HG02970 (cell line): ENCODE results near the gene MGAT5B.
"Not testable (repeated sequence)": the region's sequence is repeated elsewhere in the genome, so short reads cannot be mapped to it uniquely, and the experiment has no call there.

Source experiments
- ATAC-seq: cut with Tn5 transposase; IDR thresholded peaks from one replicate; pipeline ENCODE4 v1.9.1; 2021; ENCODE audit warnings: mild to moderate bottlenecking, moderate library complexity, moderate number of reproducible peaks; ENCODE audit not compliant: unreplicated experiment, low FRiP score

The MGAT5B gene

DNA sequence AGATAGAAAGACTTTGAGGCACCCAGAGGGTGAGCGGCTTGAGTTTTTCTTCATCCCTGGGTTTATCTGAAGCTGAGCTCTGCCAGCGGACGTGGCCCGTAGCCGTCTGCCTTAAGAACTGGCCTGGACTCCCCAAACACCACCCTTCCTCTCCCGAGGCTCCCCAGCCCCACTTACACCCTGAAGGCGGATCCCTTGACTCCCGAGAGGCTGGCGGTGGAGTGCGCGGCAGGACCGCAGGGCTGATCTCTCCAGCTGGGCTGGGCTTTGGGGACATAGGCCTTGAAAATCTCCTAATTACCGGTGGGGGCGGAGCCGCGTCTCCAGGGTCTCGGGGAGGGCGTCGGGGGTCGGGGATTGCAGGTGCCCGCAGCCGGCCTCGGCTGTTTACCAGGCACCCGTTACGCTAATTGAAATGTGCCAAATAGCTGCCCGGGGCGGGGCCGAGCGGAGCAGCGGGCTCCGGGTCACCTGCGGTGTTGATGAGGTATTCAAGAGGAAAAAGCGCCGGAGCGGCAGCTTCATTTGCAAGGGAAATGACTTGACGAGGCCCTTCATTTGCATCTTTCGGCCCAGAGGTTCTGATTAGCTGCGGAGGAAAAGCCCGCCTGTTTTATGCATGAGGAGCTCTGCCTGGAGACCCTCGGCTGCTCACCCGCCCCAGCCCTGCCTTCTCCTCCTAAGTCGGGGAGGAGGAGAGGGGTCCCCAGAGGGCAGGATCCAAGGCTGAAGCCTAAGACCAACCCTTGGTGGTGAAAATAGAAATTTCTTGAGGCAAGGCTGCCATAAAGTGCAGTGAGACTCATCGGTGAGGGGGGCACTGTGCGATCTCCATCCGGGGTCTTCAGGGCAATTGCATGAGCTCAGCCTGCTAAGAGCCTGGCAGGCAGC, 100.7 kb downstream of the MGAT5B start:
- no peak for ATAC-seq

DNA sequence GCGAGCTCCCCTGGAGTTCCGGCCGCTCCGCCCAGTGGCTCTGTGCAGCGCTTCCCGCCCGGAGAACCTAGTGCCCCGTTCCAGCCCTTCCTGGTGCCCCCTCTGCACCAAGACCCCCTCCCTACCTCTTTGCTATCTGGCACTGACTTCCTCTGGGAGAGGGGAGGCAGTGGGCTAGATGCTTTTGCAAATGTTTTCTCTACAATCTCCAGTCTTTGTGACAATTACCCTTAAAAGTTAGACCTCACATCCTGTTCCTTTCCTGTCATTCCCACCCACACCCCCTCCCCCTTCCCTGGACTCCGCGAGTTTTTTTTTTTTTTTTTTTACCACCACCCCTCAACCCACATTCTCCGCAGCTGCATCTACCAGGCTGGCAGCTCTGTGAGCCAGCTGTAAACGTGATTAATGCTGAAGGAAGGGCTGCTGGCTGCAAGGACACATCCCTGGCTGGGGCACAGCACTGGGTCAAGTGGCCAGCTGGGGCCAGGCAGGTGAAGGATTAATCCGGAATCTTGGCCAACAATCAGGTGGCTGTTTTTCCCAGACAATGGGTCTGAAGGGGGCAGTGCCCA, 101.5 kb downstream of the MGAT5B start:
- no peak for ATAC-seq

DNA sequence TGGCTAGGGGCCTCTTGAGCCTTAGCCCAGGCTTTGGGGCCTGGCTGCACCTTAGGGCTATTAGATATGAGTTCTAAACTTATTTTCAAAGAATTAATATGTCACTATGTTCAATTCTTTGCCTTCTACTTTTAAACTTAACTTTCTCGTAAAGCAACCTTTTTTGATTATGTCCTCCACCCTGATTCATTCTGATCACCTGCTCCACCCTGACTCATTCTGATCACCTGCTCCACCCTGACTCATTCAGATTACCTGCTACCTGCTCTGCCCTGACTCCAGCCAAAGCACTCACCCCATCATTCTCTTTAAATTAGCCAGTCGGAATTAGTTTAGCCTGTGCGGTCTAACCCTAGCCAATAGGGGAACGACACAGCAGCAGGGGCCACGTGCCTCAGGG, 102.0 kb downstream of the MGAT5B start:
- ATAC-seq: not testable (repeated sequence)

DNA sequence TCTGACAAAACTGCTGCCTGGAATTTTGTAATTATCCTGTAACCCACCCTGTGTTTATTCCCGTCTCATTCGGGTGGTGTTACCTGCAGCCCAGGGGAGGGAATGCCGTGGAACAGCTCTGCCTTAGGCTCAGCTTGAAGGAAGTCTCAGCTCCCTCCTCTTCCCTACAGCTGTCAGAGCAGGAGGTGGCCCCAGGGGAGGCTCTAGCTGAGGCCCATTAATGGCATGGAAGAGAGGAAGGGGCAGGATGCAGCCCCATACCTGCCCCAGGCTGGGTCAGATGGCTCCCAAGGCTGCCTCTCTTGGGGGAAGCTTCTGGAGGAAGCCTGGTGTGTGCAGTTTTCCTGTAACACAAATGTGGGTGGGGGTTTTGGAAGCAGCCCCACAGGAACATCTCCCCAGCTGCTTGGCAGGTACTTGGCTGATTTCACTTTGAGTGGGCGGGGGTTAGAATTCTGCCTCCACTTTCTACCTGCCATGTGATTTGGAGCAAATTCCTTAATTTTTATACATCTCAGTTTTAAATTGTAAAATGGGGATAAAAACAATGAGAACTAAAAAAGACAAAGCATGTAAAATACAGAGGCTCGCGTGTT, 103.9 kb downstream of the MGAT5B start:
- no peak for ATAC-seq

DNA sequence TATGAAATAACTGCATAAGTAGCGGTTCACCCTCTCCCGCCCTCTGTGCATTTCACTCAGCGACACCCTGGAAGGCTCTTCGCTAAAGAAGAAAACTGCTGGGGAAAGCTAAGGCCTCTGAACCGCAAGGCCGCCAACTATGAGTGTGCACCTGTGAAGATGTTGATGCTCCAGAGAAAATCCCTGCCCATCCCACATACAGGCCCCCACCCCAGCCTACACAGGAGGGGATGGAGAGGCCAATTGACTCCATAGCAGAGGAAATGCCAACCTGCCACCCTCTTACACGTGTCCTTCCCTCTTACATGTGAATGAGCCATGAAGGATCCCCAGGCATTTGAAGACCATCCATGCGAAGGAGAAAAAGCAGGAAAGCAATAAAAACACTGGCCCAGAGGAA, 104.8 kb downstream of the MGAT5B start:
- ATAC-seq: no peak

DNA sequence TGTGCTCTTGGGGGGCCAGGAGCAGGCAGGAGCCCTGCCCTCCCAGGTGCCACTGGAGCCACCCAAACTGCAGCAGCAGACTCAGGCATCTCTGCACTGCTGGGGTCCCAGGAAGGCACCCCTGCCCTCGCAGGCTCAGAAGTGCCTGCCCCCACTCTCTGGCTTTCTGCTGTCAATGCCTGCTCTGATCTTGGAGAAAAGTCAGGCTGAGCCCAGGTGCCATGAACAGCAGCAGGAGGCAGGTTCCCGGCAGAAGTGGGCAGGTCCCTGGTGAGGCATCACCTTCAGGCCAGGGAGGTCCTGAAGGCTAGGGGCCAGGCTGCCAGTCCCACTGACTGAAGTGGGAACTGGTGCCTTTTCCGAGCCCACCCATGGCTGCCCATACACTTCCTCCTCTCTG, 106.5 kb downstream of the MGAT5B start:
- ATAC-seq: no peak

GRCh38 chr17:76978050-76978449, 109.8 kb downstream of the MGAT5B start:
- not testable (repeated sequence) for ATAC-seq

DNA sequence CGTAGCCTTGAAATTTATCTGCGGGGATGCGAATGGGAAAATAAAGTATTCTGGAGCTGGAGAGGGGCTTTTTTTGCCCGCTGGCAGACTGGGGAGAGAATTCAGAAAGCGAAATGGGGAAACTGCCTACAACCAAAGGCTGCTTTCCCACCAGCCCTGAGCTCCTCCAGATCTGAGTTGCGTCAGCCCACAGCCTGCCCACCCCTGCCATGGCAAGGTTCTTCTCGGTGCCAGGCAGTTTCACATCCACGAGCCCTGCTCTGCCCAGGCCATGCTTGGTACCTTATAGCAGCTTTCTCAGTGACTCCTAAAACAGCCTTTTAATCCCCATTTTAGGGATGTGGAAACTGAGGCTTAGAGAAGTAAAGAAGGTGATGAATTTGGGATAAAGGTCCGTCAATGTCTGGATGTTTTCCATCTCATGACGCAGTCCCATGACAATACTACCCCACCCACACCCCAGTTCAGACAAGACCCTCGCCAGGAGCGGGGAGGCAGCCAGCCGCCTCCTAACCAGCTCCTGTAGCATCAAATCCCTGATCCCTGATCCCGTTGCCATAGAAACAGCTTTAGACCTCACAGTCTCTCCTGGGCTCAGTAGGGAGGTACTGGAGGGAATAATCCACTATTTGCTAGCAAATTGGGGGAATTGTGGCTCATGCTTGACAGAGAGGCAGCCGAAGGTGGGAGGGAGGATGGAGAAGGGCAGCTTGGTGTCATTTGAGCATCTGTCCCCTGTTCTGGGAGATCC, 113.5 kb downstream of the MGAT5B start:
- no peak for ATAC-seq

DNA sequence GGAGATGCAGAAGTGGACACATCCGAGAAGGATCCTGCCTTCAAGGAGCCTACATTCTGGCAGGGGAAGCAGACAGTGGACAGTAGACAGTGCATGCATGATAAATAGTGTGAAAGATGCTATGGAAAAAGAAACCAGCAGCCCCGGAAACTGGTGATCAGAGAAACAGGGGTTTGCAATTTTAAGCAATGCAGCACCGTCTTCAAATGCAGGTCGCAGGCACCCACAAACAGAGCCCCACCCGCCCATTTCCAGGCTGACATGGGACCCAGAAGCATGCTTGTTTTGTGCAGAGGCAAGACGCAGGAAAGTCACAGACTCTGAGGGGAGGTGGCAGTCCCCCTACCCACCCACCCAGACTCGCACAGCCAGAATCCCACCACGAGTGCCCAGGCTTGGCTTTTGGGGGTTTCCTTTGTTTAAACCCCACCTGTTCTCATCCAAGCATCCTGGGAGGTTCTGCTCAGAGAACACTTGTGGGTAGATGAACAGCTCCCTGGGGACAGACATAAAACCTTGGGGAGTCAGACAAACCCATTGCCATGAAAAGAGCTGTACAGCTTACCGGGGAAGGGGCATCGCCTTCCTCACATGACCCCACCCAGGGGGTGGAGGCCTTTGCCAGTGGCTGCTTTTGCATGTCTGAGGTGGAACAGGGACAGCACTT, 114.3 kb downstream of the MGAT5B start:
- ATAC-seq: no peak

DNA sequence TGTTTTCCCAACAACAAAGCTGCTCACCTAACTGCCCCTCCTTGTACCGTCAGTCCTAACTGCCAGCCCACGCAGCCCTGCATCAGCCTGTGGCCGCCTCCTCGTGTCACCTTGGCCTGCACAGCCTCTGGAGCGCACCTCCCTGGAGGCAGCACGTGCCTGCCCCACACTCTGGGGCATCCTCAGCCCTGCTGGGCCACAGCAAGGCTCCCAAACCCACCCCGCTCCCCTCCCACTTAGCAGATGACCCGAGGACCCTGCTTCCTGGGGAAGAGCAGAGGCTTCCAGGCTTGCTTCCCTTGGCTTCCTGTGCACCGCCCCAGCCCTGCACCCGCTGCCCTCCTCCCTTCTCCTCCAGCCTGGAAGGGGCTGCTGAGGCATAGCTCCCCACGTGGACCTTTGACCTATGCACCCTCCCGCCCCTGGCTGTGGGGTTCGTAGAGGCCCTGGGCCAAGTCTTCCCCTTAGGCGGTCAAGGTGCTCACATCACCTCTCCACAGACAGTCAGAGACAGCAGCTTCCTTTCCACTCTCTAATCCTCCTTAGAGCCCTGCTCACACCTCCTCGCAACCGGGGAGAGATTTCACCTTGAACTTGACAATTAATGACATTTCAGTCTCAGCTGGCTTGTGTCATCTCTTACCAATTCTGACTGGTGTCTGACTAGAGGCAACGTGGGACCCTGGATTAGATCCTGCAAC, 115.0 kb downstream of the MGAT5B start:
- no peak for ATAC-seq

DNA sequence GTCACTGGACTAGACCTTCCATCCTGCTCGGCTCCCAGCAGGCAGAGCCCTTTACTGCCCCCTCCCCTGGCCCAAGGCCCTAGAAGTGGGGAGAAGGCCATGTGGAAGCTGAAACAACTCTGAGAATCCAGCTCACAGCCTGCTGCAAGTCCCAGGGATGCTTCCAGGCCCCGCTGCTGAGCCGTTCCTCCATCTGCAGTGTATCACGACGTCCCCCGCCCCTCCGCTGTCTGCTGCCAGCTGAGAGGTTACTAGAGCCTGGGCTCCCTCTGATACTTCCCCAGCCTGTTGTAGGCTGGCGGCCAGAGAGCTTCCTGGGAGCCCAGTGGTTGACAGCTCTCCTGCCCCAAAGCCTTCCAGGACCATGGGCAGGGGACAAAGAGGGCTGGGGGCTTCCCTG, 118.2 kb downstream of the MGAT5B start:
- ATAC-seq: no peak

DNA sequence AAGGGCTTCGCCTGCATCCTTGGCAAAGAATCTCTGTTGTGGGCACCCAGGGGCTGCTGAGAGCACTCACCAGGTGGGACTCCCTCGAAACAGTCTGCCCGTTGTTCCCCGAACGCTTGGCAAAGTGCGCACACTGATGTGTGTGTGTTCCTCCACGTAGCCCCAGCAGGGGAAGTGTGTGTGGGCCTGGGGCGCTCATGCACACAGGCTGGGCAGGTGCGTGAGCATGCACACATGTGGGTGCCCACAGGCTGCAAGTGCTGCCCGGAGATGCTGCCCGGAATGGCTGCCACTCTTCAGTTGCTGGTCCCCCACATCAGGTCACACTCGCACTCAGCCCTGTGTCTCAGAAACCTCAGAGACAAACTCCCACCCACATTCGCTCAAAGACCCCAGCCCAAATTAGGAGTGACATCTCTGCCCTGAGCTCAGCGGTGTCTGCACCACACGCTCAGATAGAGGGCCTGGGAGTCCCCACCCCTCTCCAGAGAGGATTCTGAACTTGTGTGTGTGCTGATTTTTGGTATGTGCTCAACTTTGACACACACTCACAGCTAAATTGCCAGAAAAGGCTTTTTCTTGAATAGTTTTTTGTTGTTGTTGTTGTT, 119.4 kb downstream of the MGAT5B start:
- ATAC-seq: no peak

GRCh38 chr17:76988796-76989195, 120.6 kb downstream of the MGAT5B start:
- no peak for ATAC-seq

DNA sequence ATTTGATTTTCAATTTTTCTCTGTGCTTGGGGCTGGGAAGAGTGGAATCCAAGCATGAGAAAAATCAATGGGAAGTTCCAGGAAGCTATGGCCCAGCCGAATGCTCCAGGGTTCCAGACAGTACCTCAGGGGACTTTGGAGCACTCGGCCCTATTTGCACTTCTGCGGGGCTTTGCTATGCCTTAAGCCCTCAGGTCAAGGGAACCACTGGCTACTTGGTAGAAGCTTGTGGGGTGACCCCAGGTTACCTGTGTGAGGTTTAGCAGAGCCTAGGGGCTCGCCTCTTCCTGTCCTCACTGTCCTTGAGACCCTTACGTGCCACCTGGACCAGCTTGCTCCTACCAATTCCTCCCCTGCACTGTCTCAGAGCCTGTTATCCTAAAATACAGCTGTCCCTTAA, 121.3 kb downstream of the MGAT5B start:
- no peak for ATAC-seq

DNA sequence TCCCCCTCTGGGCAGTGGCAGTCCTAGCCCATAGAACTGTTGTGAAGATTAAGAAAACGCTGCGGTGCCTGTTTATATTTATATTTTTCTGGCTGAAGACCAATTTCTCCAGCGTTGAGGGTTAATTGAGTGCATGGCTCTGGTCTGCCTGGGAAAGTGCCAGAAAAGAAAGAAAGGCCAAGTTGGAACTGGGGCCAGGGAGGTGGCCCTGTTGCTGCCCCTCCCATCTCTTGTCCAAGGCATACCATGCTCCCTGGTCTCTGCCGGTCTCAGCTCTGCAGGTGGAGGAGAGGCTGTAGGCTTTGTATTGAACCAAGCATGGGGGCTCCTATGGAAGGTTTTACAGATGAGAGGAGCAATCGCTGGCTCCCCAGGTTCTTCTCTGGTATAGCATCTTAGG, 124.7 kb downstream of the MGAT5B start:
- ATAC-seq: no peak

GRCh38 chr17:76993651-76994050, 125.4 kb downstream of the MGAT5B start:
- ATAC-seq: no peak

- ATAC-seq: no peak
These were observed 126.0 kb downstream of the MGAT5B start for GRCh38 chr17:76994237-76994637.

GRCh38 chr17:76995387-76996105, 127.3 kb downstream of the MGAT5B start:
- ATAC-seq: no peak
